Neural cell (in vitro differentiated cells): ENCODE measurements around the gene LMCD1. TPM values are rescaled to one million over a fixed set of nuclear protein-coding genes. Genes with fewer than 3 reads are reported as not detected.

Experiments used
- H2AFZ ChIP-seq: fragments of 200-600, 300-800 bp; sonication (generic), shearing (Covaris generic); 2 replicates; pipeline ENCODE4 v1.6.0; 2014; ENCODE audit warnings: low read depth, mild to moderate bottlenecking, antibody characterized with exemption, low read length, moderate library complexity
- H3F3A ChIP-seq: fragments of 200-600 bp; shearing (Covaris generic); 2 replicates; pipeline ENCODE4 v1.6.1; 2016; ENCODE audit warnings: mild to moderate bottlenecking, moderate library complexity, mixed read lengths, antibody characterized with exemption, low read length; ENCODE audit not compliant: insufficient read depth, poor library complexity, severe bottlenecking
- H3K27ac ChIP-seq: fragments of 200-600, 300-800 bp; sonication (generic), shearing (Covaris generic); 2 replicates; pipeline ENCODE4 v1.5.1; 2014; ENCODE audit warnings: mild to moderate bottlenecking, low read length, moderate library complexity
- H3K27me3 ChIP-seq: fragments of 300-800, 200-600 bp; sonication (generic), shearing (Covaris generic); 2 replicates; pipeline ENCODE4 v1.6.0; 2014; ENCODE audit warnings: mild to moderate bottlenecking, low read depth, low read length, moderate library complexity; ENCODE audit not compliant: insufficient read depth
- H3K36me3 ChIP-seq: fragments of 300-800, 200-600 bp; sonication (generic), shearing (Covaris generic); 2 replicates; pipeline ENCODE4 v1.5.1; 2014; ENCODE audit warnings: mild to moderate bottlenecking, antibody characterized with exemption, low read length, moderate library complexity; ENCODE audit not compliant: insufficient read depth
- H3K4me2 ChIP-seq: fragments of 300-800, 200-600 bp; sonication (generic), shearing (Covaris generic); 2 replicates; pipeline ENCODE4 v1.6.0; 2014; ENCODE audit warnings: mild to moderate bottlenecking, low read length
- H3K4me3 ChIP-seq: fragments of 300-800, 200-600 bp; sonication (generic), shearing (Covaris generic); 2 replicates; pipeline ENCODE4 v1.5.1; 2014; ENCODE audit warnings: mild to moderate bottlenecking, low read length, moderate library complexity
- H3K79me2 ChIP-seq: fragments of 200-600 bp; shearing (Covaris generic); replicated peaks from 2 replicates; pipeline ENCODE4 v1.6.0; 2014; ENCODE audit warnings: mild to moderate bottlenecking, low read length, moderate library complexity; ENCODE audit not compliant: insufficient read depth
- H3K9ac ChIP-seq: fragments of 300-800, 200-600 bp; sonication (generic), shearing (Covaris generic); 2 replicates; pipeline ENCODE4 v1.6.1; 2016; ENCODE audit warnings: mild to moderate bottlenecking, low read length, mixed read lengths
- H3K9me2 ChIP-seq: fragments of 200-600 bp; shearing (Covaris generic); 2 replicates; pipeline ENCODE4 v1.6.1; 2016; ENCODE audit warnings: mild to moderate bottlenecking, low read length, mixed read lengths; ENCODE audit not compliant: insufficient read depth
- H3K9me3 ChIP-seq: fragments of 200-600, 300-800 bp; sonication (generic), shearing (Covaris generic); 2 replicates; pipeline ENCODE4 v1.6.1; 2016; ENCODE audit warnings: mild to moderate bottlenecking, mixed run types, low read length, moderate library complexity, mixed read lengths
- H4K20me1 ChIP-seq: fragments of 200-600 bp; shearing (Covaris generic); 2 replicates; pipeline ENCODE4 v1.6.1; 2016; ENCODE audit warnings: mild to moderate bottlenecking, mixed run types; ENCODE audit not compliant: insufficient read depth
- CTCF ChIP-seq: fragments of 450-650 bp; IDR thresholded peaks from 2 replicates; pipeline ENCODE4 v1.5.1; 2014; ENCODE audit warnings: antibody characterized with exemption, mild to moderate bottlenecking, moderate library complexity; ENCODE audit not compliant: poor library complexity, severe bottlenecking
- EZH2 ChIP-seq: fragments of 200-600, 300-800 bp; shearing (Covaris generic), sonication (generic); IDR thresholded peaks from 2 replicates; pipeline ENCODE4 v1.6.1; 2014; ENCODE audit warnings: antibody characterized with exemption, low read length, borderline replicate concordance, mild to moderate bottlenecking; ENCODE audit not compliant: insufficient read depth, poor library complexity, severe bottlenecking
- MXI1 ChIP-seq: fragments of 450-650 bp; conservative IDR thresholded peaks from 2 replicates; pipeline ENCODE4 v1.6.1; 2014; ENCODE audit warnings: antibody characterized with exemption, mild to moderate bottlenecking; ENCODE audit not compliant: poor library complexity, severe bottlenecking
- POLR2AphosphoS5 ChIP-seq: IDR thresholded peaks from 2 replicates; pipeline ENCODE4 v1.6.1; 2012
- RAD21 ChIP-seq: fragments of 450-650 bp; conservative IDR thresholded peaks from 2 replicates; pipeline ENCODE4 v1.6.1; 2014; ENCODE audit warnings: antibody characterized with exemption, mild to moderate bottlenecking, moderate library complexity
- REST ChIP-seq: IDR thresholded peaks from 2 replicates; pipeline ENCODE4 v1.6.1; 2012; ENCODE audit warnings: borderline replicate concordance
- SMC3 ChIP-seq: fragments of 450-650 bp; conservative IDR thresholded peaks from 2 replicates; pipeline ENCODE4 v1.6.1; 2014; ENCODE audit warnings: antibody characterized with exemption, mild to moderate bottlenecking, moderate library complexity; ENCODE audit not compliant: poor library complexity
- polyA plus RNA-seq: library from polyadenylated mRNA; depleted of rRNA; stranded (reverse); fragments of >200 nt; gene quantifications from 2 replicates; pipeline ENCODE4 v1.2.3, GENCODE V29; 2014

The LMCD1 gene
- polyA plus RNA-seq, 1 donor from 2014 or later, result 3.5 TPM

GRCh38 chr3:8546609-8547008 is 45.0 kb downstream of the LMCD1 start:
- H3K9me2 ChIP-seq, result no peaks in the 10 kb centered on the region
- no peak overlapping the region for H3K9ac ChIP-seq
- no peak overlapping the region for H3K4me2 ChIP-seq
- H2AFZ ChIP-seq, result no peak overlapping the region
- no peak overlapping the region for H3K27ac ChIP-seq
- H3K27me3 ChIP-seq, result no peaks in the 10 kb centered on the region
- no peaks in the 10 kb centered on the region for H3K9me3 ChIP-seq
- TF ChIP-seq SMC3 (no peak), RAD21 (no peak), MXI1 (no peak), POLR2AphosphoS5 (no peak), REST (no peak), EZH2 (no peak)
- H4K20me1 ChIP-seq, result no peaks in the 10 kb centered on the region
- H3K79me2 ChIP-seq, result no peaks in the 10 kb centered on the region
- no peaks in the 10 kb centered on the region for H3K36me3 ChIP-seq
- H3F3A ChIP-seq, result no peaks in the 10 kb centered on the region
- H3K4me3 ChIP-seq, result no peak overlapping the region

- no peaks in the 10 kb centered on the region for H3K79me2 ChIP-seq
- no peak overlapping the region for H3K4me2 ChIP-seq
- TF ChIP-seq REST (no peak), RAD21 (no peak), CTCF (no peak)
- H3F3A ChIP-seq, result no peaks in the 10 kb centered on the region
- no peak overlapping the region for H3K27ac ChIP-seq
- no peak overlapping the region for H3K9ac ChIP-seq
- no peaks in the 10 kb centered on the region for H4K20me1 ChIP-seq
- no peaks in the 10 kb centered on the region for H3K9me2 ChIP-seq
- no peaks in the 10 kb centered on the region for H3K27me3 ChIP-seq
- no peak overlapping the region for H2AFZ ChIP-seq
- no peaks in the 10 kb centered on the region for H3K36me3 ChIP-seq
- no peak overlapping the region for H3K4me3 ChIP-seq
- no peaks in the 10 kb centered on the region for H3K9me3 ChIP-seq
These were observed 47.1 kb downstream of the LMCD1 start for GRCh38 chr3:8548502-8549275.
